Measurements from ENCODE around the gene DYNLRB2. TPM values are rescaled to one million over a fixed set of nuclear protein-coding genes. Genes with fewer than 3 reads are reported as not detected.

Gene DYNLRB2
- polyA plus RNA-seq, 1 donor from 2014 or later: not detected

DNA sequence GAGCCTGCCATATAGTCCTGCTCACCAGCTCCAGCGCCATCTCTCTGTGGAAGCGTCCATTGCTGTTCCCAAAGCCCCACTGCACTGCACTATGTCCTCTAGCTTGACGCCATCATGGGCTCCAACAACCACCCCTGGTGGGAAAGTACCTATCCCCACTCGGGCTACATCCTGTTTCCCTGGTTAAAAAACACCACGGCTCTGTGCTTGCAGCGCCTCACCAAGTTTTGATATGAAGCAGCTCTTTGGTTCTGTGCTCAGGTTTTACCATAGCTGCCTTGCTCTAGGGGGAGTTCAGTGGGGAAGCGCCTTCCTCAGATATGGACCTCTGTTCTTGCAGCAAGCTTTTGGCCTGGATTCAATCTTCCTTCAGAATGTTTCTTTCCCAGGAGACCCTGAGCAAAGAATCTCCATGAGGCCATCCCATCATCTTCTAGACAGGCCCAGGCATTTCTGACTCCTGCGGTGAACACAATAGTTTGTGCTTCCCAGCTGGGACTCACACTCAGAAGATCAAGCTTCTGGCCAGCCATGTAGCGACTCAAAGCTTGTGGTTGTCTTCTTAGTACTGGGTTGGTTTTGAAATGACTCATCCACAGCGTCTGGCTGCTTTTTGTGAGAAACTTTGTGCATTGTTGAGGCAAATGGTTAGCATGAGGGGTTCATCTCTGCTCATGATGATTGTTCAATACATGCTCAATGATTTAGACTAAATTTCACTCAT lies 39.5 kb downstream of the DYNLRB2 start:
- no peaks in the 10 kb centered on the region for H3K9me2 ChIP-seq (ENCODE audit: insufficient read depth, low read length)
- no peaks in the 10 kb centered on the region for H4K20me1 ChIP-seq (ENCODE audit: insufficient read depth)
- no peaks in the 10 kb centered on the region for H3K27me3 ChIP-seq (ENCODE audit: insufficient read depth, low read depth, low read length)
- H3K4me3 ChIP-seq (ENCODE audit: low read length): no peak overlapping the region
- no peaks in the 10 kb centered on the region for H3K79me2 ChIP-seq (replicated peaks; ENCODE audit: insufficient read depth, low read length)
- no peak overlapping the region for H3K27ac ChIP-seq (ENCODE audit: low read length)
- TF ChIP-seq SMC3 (conservative IDR thresholded peaks at IDR 0.05; ENCODE audit: poor library complexity) (no peak), EZH2 (IDR thresholded peaks at IDR 0.05; ENCODE audit: borderline replicate concordance, insufficient read depth, low read length, poor library complexity, severe bottlenecking) (no peak), POLR2AphosphoS5 (IDR thresholded peaks at IDR 0.05) (no peak), EP300 (conservative IDR thresholded peaks at IDR 0.05; ENCODE audit: poor library complexity, severe bottlenecking) (no peak), TAF1 (IDR thresholded peaks at IDR 0.05; ENCODE audit: low read depth) (no peak), MXI1 (conservative IDR thresholded peaks at IDR 0.05; ENCODE audit: poor library complexity, severe bottlenecking) (no peak), RAD21 (conservative IDR thresholded peaks at IDR 0.05) (no peak)
- TF ChIP-seq, protein P1, sequence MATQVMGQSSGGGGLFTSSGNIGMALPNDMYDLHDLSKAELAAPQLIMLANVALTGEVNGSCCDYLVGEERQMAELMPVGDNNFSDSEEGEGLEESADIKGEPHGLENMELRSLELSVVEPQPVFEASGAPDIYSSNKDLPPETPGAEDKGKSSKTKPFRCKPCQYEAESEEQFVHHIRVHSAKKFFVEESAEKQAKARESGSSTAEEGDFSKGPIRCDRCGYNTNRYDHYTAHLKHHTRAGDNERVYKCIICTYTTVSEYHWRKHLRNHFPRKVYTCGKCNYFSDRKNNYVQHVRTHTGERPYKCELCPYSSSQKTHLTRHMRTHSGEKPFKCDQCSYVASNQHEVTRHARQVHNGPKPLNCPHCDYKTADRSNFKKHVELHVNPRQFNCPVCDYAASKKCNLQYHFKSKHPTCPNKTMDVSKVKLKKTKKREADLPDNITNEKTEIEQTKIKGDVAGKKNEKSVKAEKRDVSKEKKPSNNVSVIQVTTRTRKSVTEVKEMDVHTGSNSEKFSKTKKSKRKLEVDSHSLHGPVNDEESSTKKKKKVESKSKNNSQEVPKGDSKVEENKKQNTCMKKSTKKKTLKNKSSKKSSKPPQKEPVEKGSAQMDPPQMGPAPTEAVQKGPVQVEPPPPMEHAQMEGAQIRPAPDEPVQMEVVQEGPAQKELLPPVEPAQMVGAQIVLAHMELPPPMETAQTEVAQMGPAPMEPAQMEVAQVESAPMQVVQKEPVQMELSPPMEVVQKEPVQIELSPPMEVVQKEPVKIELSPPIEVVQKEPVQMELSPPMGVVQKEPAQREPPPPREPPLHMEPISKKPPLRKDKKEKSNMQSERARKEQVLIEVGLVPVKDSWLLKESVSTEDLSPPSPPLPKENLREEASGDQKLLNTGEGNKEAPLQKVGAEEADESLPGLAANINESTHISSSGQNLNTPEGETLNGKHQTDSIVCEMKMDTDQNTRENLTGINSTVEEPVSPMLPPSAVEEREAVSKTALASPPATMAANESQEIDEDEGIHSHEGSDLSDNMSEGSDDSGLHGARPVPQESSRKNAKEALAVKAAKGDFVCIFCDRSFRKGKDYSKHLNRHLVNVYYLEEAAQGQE (IDR thresholded peaks at IDR 0.05; ENCODE audit: borderline replicate concordance): no peak
- TF ChIP-seq, protein P2, sequence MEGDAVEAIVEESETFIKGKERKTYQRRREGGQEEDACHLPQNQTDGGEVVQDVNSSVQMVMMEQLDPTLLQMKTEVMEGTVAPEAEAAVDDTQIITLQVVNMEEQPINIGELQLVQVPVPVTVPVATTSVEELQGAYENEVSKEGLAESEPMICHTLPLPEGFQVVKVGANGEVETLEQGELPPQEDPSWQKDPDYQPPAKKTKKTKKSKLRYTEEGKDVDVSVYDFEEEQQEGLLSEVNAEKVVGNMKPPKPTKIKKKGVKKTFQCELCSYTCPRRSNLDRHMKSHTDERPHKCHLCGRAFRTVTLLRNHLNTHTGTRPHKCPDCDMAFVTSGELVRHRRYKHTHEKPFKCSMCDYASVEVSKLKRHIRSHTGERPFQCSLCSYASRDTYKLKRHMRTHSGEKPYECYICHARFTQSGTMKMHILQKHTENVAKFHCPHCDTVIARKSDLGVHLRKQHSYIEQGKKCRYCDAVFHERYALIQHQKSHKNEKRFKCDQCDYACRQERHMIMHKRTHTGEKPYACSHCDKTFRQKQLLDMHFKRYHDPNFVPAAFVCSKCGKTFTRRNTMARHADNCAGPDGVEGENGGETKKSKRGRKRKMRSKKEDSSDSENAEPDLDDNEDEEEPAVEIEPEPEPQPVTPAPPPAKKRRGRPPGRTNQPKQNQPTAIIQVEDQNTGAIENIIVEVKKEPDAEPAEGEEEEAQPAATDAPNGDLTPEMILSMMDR (IDR thresholded peaks at IDR 0.05; ENCODE audit: poor library complexity, severe bottlenecking): no peak
- H3K9ac ChIP-seq (ENCODE audit: low read length): no peak overlapping the region
- no peaks in the 10 kb centered on the region for H3K9me3 ChIP-seq (ENCODE audit: low read length)
- no peaks in the 10 kb centered on the region for H3K36me3 ChIP-seq (ENCODE audit: insufficient read depth, low read length)
- H3F3A ChIP-seq (ENCODE audit: insufficient read depth, low read length, poor library complexity, severe bottlenecking): no peaks in the 10 kb centered on the region
- no peak overlapping the region for H2AFZ ChIP-seq (ENCODE audit: low read depth, low read length)
- no peak overlapping the region for H3K4me2 ChIP-seq (ENCODE audit: low read length)

- no peak overlapping the region for H2AFZ ChIP-seq (ENCODE audit: low read depth, low read length)
- no peaks in the 10 kb centered on the region for H3K36me3 ChIP-seq (ENCODE audit: insufficient read depth, low read length)
- H3K4me2 ChIP-seq (ENCODE audit: low read length): no peak overlapping the region
- no peaks in the 10 kb centered on the region for H3K27me3 ChIP-seq (ENCODE audit: insufficient read depth, low read depth, low read length)
- H3K9me2 ChIP-seq (ENCODE audit: insufficient read depth, low read length): no peaks in the 10 kb centered on the region
- H3F3A ChIP-seq (ENCODE audit: insufficient read depth, low read length, poor library complexity, severe bottlenecking): no peaks in the 10 kb centered on the region
- H3K9ac ChIP-seq (ENCODE audit: low read length): no peak overlapping the region
- no peaks in the 10 kb centered on the region for H4K20me1 ChIP-seq (ENCODE audit: insufficient read depth)
- no peaks in the 10 kb centered on the region for H3K9me3 ChIP-seq (ENCODE audit: low read length)
- TF ChIP-seq TAF1 (IDR thresholded peaks at IDR 0.05; ENCODE audit: low read depth): no peak
- no peak for TF ChIP-seq EP300 (conservative IDR thresholded peaks at IDR 0.05; ENCODE audit: poor library complexity, severe bottlenecking)
- TF ChIP-seq RAD21 (conservative IDR thresholded peaks at IDR 0.05): no peak
- TF ChIP-seq, protein P1 (IDR thresholded peaks at IDR 0.05; ENCODE audit: borderline replicate concordance): no peak
- no peak for TF ChIP-seq SMC3 (conservative IDR thresholded peaks at IDR 0.05; ENCODE audit: poor library complexity)
- no peak for TF ChIP-seq POLR2AphosphoS5 (IDR thresholded peaks at IDR 0.05)
- TF ChIP-seq MXI1 (conservative IDR thresholded peaks at IDR 0.05; ENCODE audit: poor library complexity, severe bottlenecking): no peak
- TF ChIP-seq, protein P2 (IDR thresholded peaks at IDR 0.05; ENCODE audit: poor library complexity, severe bottlenecking): no peak
- H3K4me3 ChIP-seq (ENCODE audit: low read length): no peak overlapping the region
- no peaks in the 10 kb centered on the region for H3K79me2 ChIP-seq (replicated peaks; ENCODE audit: insufficient read depth, low read length)
- no peak overlapping the region for H3K27ac ChIP-seq (ENCODE audit: low read length)
Measured at GRCh38 chr16:80583466-80583865, 42.7 kb downstream of the DYNLRB2 start.

All from neural cell (in vitro differentiated cells).